Mesothelial cell of epicardium (in vitro differentiated cells): ENCODE results near the gene MLEC. TPM values are rescaled to one million over a fixed set of nuclear protein-coding genes. Genes with fewer than 3 reads are reported as not detected.

Experiments used
- DNase-seq, 2 experiments: peaks; one replicate each; pipeline ENCODE4 v3.0.0; 2021; ENCODE audit warnings: low spot score in 2 of 2; ENCODE audit not compliant: unreplicated experiment in 2 of 2
- H3K27ac Mint-ChIP-seq: 2 replicates; pipeline ENCODE4 v1.8.0; 2021; ENCODE audit warnings: mixed read lengths
- H3K27me3 Mint-ChIP-seq: 2 replicates; pipeline ENCODE4 v1.8.0; 2021; ENCODE audit warnings: low read depth, mixed read lengths
- H3K36me3 Mint-ChIP-seq: 2 replicates; pipeline ENCODE4 v1.8.0; 2021; ENCODE audit warnings: mixed read lengths
- H3K4me1 Mint-ChIP-seq: 2 replicates; pipeline ENCODE4 v1.8.0; 2021; ENCODE audit warnings: mixed read lengths
- H3K4me3 Mint-ChIP-seq: 2 replicates; pipeline ENCODE4 v1.8.0; 2021; ENCODE audit warnings: mild to moderate bottlenecking, moderate library complexity, mixed read lengths
- H3K9me3 Mint-ChIP-seq: 2 replicates; pipeline ENCODE4 v1.8.0; 2021; ENCODE audit warnings: mixed read lengths
- total RNA-seq: library from RNA; stranded (reverse); gene quantifications from 3 replicates; pipeline ENCODE4 v1.2.1, GENCODE V29; 2021
- TF ChIP-seq, protein P1 (sequence below): fragments of 200-600 bp; sonication (generic); IDR thresholded peaks from one replicate; pipeline ENCODE4 v1.5.0; 2021; ENCODE audit warnings: antibody characterized with exemption; ENCODE audit not compliant: unreplicated experiment

Gene MLEC
- total RNA-seq, 1 donor from 2014 or later: 174 TPM

DNA sequence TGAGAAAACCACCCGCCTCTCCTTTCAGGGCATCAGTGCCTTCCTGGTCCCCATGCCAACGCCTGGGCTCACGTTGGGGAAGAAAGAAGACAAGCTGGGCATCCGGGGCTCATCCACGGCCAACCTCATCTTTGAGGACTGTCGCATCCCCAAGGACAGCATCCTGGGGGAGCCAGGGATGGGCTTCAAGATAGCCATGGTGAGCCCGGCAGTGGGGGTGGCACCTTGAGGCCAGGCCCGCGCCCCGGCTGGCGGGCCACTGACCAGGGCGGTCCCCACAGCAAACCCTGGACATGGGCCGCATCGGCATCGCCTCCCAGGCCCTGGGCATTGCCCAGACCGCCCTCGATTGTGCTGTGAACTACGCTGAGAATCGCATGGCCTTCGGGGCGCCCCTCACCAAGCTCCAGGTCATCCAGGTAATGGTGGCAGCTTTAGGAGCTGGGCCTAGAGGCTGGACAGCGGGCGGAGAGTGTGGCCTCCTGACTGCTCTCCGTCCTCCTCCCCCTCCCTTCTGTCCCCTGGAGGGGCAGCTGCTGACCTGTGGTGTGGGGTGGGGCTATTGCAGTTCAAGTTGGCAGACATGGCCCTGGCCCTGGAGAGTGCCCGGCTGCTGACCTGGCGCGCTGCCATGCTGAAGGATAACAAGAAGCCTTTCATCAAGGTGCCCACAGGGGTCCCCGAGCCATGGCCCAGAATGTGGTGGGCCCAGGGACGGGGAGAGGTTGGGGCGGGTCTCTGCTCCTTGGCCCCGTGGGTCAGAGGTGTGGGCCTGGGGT, 51.5 kb downstream of the MLEC start:
- Mint-ChIP-seq H3K4me3 (no peak overlapping the region), H3K9me3 (no peaks in the 10 kb centered on the region), H3K36me3 (peaks cover 8% of the 10 kb centered on the region), H3K27me3 (no peaks in the 10 kb centered on the region), H3K27ac (no peak overlapping the region), H3K4me1 (no peaks in the 10 kb centered on the region)
- TF ChIP-seq, protein P1, sequence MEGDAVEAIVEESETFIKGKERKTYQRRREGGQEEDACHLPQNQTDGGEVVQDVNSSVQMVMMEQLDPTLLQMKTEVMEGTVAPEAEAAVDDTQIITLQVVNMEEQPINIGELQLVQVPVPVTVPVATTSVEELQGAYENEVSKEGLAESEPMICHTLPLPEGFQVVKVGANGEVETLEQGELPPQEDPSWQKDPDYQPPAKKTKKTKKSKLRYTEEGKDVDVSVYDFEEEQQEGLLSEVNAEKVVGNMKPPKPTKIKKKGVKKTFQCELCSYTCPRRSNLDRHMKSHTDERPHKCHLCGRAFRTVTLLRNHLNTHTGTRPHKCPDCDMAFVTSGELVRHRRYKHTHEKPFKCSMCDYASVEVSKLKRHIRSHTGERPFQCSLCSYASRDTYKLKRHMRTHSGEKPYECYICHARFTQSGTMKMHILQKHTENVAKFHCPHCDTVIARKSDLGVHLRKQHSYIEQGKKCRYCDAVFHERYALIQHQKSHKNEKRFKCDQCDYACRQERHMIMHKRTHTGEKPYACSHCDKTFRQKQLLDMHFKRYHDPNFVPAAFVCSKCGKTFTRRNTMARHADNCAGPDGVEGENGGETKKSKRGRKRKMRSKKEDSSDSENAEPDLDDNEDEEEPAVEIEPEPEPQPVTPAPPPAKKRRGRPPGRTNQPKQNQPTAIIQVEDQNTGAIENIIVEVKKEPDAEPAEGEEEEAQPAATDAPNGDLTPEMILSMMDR: no peak
- no peak for DNase-seq

DNA sequence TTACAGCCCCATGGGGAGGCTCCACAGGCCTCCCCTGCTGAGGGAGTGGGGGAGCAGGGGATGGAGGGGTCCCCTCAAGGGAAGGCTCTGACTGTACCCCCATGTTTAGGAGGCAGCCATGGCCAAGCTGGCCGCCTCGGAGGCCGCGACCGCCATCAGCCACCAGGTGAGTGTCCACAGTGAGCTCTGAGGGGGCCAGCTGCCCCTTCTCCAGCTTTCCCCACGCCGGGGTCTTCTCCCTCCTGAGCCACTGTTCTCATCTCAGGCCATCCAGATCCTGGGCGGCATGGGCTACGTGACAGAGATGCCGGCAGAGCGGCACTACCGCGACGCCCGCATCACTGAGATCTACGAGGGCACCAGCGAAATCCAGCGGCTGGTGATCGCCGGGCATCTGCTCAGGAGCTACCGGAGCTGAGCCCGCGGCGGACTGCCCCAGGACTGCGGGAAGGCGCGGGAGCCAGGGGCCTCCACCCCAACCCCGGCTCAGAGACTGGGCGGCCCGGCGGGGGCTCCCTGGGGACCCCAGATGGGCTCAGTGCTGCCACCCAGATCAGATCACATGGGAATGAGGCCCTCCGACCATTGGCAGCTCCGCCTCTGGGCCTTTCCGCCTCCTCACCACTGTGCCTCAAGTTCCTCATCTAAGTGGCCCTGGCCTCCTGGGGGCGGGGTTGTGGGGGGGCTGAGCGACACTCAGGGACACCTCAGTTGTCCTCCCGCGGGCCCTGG, 52.2 kb downstream of the MLEC start:
- Mint-ChIP-seq H3K4me1 (no peaks in the 10 kb centered on the region), H3K27me3 (no peaks in the 10 kb centered on the region), H3K27ac (no peak overlapping the region), H3K9me3 (no peaks in the 10 kb centered on the region), H3K4me3 (no peak overlapping the region), H3K36me3 (peaks cover 5% of the 10 kb centered on the region)
- no peak for DNase-seq
- TF ChIP-seq, protein P1: no peak

DNA sequence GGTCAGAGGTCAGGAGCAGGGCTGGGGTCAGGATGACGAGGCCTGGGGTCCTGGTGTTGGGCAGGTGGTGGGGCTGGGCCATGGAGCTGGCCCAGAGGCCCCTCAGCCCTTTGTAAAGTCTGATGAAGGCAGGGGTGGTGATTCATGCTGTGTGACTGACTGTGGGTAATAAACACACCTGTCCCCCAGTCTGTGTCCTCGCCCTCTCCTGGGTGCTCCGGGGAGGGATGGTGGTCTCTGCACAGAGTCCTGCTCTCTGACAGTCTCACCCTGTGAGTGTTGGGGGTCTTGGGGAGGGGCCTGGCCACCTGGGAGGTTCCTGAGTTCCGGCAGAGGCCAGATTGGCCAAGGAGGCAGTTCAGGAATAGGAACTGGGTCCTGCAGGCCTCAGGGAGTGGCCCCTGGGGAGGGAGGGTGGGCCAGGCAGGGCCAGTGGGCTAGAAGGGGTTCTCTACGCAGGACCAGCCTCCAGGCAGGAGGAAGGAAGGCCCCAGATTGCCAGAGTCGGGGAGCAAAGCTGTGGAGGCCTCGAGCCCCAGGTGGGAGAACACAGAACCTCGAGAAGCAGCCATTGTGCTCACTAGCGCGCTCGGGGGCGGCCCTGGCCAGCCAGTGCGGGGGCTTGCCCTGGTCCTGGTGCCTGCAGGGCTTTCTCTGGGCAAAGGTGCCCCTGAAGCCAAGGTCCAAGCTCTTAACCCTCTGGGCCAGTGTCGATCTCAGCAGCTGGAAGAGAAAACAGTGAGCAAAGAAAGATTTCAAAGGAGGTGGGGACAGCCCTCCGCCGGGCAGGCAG, 53.1 kb downstream of the MLEC start:
- Mint-ChIP-seq H3K4me1 (no peaks in the 10 kb centered on the region), H3K36me3 (peaks cover 2% of the 10 kb centered on the region), H3K9me3 (no peaks in the 10 kb centered on the region), H3K27ac (no peak overlapping the region), H3K27me3 (no peaks in the 10 kb centered on the region), H3K4me3 (no peak overlapping the region)
- DNase-seq: no peak
- TF ChIP-seq, protein P1: no peak

DNA sequence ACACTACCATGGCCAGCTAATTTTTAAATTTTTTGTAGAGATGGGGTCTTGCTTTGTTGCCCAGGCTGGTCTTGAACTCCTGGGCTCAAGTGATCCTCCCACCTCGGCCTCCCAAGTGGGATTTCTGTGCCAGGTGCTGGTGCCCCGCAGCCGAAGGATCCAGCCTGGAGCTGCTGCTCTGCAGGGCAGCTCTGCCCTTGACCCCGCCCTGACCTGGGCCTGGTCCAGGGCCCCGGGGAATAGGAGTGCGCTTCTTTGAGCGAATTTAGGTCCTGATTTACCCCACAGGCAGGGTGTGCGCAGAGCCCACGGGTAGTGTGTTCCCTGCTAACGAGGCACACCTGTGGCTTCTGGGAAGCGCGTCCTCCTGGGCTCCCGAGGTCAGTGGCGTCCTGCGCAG, 53.9 kb downstream of the MLEC start:
- Mint-ChIP-seq H3K9me3 (no peaks in the 10 kb centered on the region), H3K36me3 (peaks cover 2% of the 10 kb centered on the region), H3K4me3 (no peak overlapping the region), H3K27me3 (no peaks in the 10 kb centered on the region), H3K27ac (no peak overlapping the region), H3K4me1 (no peaks in the 10 kb centered on the region)
- DNase-seq: no peak
- TF ChIP-seq, protein P1: no peak

DNA sequence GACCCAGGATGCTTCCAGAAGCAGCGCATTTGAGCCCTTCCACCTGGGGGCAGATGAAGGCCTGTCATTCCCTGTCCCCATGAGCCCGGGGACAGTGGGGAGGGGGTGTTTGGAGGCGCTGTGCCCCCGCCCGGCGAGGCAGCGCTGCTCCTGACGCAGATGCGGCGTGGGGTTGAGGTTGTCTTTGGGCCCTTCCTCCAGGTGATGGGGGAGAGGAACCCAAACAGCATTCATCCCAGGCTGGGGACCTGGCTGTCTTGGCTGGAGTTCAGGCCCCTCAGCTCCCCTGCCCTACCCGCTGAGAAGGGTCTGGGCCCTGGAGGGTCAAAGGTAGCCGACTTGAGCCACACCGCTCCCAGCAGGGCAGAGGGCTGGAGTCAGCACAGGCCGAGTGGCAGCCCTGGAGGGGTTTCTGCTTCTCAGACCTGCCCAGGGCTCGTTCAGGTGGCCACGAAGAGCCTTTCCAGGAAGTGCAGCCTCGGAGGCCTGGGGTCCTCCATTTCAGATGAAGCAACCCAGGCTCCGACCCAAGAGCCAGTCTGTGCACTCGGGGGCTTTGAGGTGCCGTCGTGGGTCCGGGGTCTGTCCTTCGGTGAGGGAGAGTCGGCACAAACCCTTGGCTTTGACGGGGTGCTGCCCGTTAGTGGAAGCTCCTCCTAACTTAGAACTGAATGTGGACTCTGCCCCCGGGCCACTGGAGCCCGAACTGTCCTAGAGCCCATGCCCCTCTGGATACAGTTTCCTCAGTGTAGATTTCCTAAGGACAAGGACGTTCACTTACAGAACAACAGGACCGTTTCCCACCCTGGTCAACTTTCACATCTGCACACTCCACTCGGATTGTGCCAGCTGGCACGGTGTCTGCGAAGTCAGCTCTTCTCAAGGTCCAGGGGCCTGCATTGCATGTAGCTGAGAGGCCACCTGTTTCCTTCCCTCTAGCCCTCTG, 54.8 kb downstream of the MLEC start:
- Mint-ChIP-seq H3K4me1 (no peaks in the 10 kb centered on the region), H3K27me3 (no peaks in the 10 kb centered on the region), H3K4me3 (no peak overlapping the region), H3K36me3 (no peaks in the 10 kb centered on the region), H3K9me3 (no peaks in the 10 kb centered on the region), H3K27ac (no peak overlapping the region)
- TF ChIP-seq, protein P1: no peak
- no peak for DNase-seq
